Urothelium cell line (cell line): ENCODE data around the gene RAB7A.
"Not testable (repeated sequence)": the region's sequence is repeated elsewhere in the genome, so short reads cannot be mapped to it uniquely, and the experiment has no call there.

Experiments
- DNase-seq: peaks from one replicate; pipeline ENCODE4 v3.0.0; 2011; ENCODE audit warnings: low spot score, mixed read lengths
- FAIRE-seq: peaks from 2 replicates; lab custom pipeline; 2011; peaks lifted over from hg19 to GRCh38; lab: Jason Lieb, UNC

The RAB7A gene

DNA sequence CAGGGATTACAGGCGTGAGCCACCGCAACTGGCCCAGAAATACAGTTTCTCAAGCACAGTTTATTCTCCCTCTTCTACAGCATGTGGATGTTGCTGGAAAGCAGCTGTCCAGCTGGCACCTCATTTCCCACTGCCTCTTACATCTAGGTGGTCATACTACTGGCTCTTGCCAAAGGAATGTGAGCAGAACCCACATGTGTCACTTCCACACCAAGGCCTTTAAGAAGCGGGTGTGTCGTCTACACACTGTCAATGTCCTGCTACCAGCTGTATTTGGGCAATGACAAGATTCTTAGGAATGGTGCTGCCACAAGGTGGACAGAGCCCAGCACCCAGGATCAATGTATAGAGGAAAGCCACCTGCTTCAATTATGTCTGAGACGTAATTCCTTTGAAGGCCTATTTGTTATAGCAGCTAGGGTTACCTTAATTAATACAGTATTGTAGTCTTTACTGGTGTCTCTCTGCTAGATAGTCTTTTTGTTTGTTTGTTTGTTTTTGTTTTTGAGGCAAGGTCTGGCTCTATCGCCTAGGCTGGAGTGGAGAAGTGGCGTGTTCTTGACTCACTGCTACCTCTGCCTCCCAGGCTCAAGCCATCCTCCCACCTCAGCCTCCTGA lies 15.1 kb upstream of the RAB7A start:
- DNase-seq = no peak
- no peak for FAIRE-seq

DNA sequence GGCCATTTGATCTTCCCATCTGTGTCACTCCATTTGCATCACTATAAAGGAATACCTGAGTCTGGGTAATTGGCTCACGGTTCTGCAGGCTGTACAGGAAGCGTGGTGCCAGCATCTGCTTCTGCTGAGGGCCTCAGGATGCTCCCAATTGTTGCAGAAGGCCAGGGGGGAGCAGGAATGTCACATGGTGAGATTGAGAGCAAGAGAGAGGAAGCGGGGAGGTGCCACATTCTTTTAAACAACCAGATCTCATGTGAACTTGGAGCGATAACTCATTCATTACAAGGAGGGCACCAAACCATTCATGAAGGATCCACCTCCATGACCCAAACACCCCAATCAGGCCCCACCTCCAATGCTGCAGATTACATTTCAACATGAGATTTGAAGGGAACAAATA lies 13.1 kb upstream of the RAB7A start:
- no peak for DNase-seq
- no peak for FAIRE-seq

DNA sequence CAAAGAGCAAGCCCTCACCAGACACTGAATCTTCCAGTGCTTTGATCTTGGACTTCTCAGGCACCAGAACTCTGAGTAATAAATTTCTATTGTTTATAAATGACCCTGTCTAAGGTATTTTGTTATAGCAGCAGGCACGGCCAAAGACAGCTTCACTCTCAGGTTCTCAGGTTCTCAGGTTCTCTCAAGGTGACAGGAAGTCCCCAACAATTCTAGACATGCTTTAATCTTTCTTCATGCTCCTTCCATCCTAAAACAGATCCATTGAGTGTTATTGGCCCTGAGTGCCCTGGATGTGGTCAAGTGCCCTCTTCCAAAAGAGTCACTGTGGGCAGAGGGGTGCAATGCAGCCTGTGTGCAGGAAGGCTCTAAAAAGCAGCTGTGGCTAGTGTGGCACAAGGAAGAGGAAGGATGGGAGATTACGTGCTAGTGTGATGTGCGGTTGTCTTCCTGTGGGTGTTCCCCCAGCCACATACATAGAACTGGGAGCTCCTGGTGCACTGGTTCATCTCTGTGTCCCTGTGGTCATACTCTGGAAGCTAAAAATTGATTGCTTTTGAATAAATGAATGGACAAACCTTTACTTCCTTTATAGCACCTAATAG lies 11.0 kb upstream of the RAB7A start:
- FAIRE-seq = no peak
- no peak for DNase-seq

DNA sequence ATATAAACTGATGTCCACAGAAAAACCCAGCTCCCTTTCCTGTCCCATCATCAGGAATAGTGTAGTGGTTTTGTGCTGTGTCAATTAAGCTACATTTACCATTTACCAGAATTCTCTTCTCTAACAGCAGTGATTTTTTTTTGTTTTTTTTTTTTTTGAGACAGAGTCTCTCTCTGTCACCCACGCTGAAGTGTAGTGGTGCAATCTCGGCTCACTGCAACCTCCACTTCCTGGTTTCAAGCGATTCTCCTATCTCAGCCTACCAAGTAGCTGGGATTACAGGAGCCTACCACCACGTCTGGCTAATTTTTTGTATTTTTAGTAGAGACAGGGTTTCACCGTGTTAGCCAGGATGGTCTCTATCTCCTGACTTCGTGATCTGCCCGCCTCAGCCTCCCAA lies 7.1 kb upstream of the RAB7A start:
- not testable (repeated sequence) for DNase-seq, FAIRE-seq

DNA sequence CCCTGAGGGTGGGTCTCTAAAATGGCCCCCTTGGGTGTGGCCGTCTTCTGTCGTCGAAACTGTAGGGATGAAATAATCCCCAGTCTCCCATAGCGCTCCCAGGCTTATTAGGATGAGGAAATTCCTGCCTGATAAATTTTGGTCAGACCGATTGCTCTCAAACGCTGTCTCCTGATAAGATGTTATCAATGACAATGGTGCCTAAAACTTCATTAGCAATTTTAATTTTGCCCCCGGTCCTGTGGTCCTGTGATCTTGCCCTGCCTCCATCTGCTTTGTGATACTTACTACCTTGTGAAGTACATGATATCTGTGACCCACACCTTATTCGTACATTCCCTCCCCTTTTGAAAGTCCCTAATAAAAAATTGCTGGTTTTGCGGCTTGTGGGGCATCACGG lies 5.1 kb upstream of the RAB7A start:
- DNase-seq = no peak
- FAIRE-seq = no peak

DNA sequence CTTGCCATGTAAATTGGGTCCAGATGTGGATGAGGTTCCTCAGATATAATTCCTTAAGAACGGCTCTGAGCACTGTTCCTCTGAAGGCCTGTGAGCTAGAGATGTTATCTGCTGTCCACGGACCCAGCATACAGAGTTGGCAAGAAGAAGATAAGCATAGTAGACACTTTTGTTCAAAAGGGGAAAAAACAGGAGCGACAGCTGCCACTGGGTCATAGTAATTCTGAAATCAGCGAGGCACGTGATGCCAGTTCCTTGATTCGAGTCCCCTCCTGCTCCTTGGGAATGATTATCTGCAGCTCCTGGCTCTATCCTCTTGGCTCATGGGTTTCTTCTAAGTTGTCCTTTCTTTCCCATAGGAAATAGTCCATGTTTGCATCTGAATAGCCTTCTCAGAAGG lies 2.5 kb upstream of the RAB7A start:
- no peak for FAIRE-seq
- DNase-seq = no peak

DNA sequence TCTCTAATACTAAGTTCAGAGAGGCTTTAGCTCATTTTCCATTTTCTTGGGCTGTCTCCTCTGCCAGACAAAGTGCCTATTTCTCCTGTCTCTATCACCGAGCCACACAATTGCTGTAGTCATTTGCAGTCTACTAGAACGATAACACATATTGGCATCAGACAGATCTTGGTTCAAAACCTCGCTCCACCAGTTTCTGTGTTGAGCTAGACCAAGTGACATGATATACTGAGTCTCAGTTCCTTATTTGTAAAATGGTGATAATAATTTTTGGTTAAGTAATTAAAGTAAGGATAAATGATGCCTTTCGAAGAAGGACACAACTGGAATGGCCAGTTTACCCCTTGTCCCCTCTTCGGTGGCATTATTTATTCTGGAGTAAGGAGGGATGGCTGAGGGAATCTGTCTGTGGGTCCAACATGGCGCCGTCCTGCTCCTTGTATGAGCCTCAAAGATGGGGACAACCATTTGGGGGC lies 398 bp upstream of the RAB7A start:
- FAIRE-seq = peak; percentile 85
- no peak for DNase-seq

DNA sequence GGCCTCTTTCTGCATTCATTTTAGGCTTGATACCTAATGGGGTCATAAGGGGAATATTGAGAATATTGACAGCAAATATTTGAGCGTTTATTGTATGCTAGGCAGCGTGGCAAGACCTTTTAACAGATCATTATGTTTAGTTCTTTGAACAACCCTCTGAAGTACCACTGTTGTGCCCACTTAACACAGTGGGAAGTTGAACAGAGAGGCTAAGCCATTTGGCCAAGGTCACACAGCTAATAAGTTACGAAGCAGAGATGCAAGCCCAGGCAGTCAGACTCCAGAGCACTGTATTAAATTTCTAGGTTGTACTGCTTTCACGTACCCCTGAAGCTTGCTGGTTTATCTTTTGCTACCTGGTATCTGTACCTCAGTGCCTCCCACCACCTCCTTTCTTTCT lies 1.1 kb downstream of the RAB7A start:
- FAIRE-seq = no peak
- no peak for DNase-seq

DNA sequence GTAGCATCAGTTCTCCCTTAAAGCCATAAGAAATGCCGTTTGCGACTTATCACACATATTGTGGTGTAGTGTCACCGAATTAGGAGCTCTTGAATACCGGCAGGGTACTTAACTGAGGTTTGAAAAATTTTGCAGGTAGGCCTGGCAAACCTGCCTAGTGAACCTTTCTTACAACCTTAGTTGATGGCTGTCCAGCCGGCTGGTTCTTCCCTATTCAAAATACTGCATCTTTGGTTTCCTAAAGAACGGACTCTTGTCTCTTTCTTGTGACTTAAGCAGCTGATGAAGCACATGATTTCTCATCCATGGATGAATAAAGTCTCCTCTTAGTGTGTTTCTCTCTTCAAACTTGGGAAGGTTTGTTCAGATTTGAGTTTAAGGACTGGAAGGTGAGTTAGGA lies 1.5 kb downstream of the RAB7A start:
- FAIRE-seq = no peak
- DNase-seq = no peak

DNA sequence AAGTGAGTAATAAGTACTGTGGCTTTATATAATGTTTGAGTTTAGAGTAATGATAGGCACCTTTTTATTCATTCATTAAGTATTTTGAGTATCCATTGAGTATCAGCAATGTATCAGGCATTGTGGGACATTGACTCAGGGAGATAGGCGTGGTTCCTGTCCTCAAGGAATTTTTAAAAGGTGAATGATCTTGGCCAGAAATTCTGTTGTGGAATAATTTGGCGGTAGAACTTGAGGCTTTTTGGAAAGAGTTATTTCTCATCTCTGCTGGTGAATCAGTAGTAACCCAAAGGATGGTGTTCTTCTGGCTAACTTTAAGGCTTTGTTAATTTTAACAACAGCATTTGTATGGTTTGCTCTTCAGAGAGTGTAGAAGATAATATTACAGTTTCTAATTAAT lies 2.0 kb downstream of the RAB7A start:
- FAIRE-seq = no peak
- DNase-seq = no peak

DNA sequence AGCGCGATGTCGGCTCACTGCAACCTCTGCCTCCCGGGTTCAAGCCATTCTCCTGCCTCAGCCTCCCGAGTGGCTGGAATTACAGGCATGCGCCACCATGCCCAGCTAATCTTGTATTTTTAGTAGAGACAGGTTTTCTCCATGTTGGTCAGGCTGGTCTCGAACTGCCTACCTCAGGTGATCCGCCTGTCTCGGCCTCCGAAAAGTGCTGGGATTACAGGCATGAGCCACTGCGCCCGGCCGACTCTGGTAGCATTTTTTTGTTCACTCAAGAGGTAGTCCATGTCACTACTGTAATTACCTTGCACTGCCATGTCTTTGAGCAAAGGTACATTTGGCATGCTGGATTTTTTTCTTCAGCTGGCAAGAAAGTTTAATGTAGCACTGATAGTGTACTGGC lies 2.5 kb downstream of the RAB7A start:
- FAIRE-seq = not testable (repeated sequence)

DNA sequence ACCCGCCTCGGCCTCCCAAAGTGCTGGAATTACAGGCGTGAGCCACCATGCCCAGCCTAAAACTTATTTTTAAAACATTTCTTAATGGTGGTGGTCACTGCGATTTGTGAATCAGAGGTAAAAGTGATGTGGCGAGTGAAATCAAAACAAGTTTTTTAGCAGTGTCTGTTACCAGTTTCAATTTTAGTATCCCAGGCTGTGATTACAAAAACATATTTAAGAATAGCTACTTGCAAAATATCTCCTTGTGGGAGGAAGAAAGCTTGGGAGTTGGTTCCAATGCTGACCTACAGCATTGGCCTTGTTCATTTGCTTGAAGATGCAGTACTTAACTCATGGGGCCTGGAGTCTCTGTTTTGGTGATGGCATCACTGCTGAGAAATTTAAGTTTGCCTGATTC lies 4.5 kb downstream of the RAB7A start:
- no peak for FAIRE-seq
- no peak for DNase-seq

More for the DNA sequence above, 2.5 kb downstream of the RAB7A start:
- DNase-seq = not testable (repeated sequence)

DNA sequence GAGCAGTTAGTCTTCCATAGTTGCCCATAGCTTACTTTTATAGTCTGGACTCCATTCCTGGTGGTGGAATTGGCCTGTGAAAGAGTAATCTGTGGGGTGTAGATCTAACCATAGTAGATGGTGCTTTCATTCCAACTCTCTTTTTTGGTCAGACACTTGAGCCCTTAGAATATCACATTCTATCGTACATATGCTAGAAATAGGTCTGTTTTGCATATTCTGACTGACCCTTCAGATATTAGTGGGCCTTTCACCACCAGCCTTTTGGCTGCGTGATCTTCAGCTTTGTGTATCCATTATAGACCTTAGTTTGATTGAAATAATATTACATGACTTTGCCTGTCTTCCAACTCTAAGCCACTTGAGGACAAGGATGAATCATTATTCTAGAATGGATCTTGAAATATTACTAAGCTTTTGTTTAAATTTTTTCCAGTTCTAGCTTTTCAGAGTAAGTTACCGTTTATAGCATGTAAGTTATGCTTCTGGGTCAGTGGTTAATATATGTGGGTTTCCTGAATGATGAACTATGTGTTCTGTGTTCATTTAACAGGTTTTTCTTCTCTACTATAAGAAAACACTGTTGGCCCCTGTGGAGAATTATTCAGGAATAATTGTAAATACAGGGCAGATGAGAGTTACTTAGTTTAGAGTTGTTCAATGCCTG lies 8.7 kb downstream of the RAB7A start:
- no peak for DNase-seq
- FAIRE-seq = no peak

DNA sequence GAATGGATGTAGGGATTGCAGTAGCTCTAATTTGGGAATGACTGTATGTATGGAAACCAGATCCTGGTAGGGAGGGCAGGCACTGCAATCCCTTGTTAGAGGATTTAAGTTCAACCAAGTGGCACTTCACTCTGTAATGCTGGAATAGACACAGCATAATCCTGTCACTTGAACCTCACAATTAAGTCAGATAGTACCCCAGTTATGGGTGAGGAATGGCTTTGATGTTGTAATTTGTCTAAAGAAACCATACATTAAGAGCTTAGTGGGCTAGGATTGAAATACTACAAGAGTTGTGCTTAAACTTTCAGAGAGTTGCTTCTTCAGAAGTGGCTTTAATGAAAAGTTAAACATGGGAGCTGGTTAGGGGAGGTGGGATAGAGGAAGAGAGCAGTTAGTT lies 9.3 kb downstream of the RAB7A start:
- no peak for DNase-seq
- no peak for FAIRE-seq

DNA sequence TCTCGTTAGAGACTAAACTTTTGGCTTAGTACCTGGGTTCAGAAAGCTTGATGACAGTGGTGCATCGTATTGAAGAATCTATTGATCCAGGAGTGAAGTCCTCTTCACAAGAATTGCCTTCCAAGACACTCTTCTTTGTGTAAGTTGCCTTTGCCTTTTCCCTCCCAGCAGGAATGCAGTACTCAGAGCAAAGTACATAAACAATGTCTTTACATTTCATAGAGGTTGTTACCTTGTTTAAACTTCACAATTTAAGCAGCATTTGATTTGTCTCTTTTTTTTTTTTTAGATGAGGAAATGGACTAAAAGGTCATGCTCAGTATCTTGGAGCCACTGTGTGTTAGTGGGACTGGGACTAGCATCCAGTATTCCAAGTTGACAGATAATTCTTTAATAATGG lies 9.9 kb downstream of the RAB7A start:
- FAIRE-seq (no peak), DNase-seq (no peak)

DNA sequence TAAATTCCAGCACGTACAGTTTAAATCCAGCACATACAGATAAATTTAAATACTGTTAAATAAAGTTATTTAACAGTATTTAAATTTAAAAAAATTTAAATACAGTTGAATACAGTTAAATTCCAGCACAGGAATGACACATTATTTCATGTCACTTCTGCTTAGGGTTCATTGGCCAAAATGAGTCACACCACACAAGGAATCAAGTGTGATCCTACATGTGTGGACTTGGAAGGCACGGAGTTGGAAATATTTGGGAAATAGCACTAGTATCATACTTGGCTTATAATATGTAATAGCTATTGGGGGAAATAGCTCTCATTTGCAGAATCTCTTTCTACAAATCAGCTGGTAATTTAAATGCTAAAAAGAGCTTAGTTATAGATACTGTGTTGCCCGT lies 10.6 kb downstream of the RAB7A start:
- DNase-seq (no peak), FAIRE-seq (no peak)

DNA sequence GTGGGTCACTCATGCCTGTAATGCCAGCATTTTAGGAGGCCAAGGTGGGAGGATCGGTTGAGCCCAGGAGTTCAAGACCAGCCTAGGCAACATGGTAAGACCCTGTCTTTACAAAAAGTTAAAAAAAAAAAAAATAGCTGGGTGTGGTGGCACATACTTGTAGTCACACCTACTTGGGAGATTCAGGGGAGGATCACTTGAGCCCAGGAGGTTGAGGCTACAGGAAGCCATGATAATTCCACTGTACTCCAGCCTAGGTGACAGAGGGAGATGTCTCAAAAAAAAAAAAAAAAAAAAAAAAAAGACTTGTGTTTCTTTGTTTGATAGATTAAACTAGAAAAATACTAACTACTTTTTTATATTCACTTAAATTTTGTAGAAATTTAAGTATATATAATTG lies 14.6 kb downstream of the RAB7A start:
- FAIRE-seq (no peak), DNase-seq (no peak)

DNA sequence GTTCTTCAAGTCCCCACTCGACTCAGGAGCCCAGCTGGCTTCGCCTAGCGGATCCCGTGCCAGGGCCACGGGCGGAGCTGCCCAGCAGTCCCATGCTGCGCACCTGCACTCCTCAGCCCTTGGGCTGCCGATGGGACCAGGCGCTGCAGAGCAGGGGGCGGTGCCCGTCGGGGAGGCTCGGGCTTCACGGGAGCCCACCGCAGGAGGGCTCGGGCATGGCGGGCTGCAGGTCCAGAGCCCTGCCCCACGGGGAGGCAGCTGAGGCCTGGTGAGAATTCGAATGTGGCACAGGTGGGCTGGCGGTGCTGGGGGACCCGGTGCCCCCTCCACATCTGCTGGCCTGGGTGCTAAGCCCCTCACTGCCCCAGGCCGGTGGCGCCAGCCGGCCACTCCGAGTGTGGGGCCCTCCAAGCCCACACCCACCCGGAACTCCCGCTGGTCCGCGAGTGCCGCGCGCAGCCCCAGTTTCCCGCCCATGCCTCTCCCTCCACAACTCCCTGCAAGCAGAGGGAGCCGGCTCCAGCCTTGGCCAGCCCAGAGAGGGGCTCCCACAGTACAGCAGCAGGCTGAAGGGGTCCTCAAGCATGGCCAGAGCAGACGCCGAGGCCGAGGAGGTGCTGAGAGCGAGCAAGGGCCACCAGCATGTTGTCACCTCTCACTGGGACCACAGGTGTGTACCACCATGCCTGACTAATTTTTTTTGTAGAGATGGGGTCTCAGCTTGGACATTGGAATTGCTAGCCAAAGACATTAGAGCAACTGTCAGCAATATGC lies 17.0 kb downstream of the RAB7A start:
- FAIRE-seq (no peak), DNase-seq (no peak)

DNA sequence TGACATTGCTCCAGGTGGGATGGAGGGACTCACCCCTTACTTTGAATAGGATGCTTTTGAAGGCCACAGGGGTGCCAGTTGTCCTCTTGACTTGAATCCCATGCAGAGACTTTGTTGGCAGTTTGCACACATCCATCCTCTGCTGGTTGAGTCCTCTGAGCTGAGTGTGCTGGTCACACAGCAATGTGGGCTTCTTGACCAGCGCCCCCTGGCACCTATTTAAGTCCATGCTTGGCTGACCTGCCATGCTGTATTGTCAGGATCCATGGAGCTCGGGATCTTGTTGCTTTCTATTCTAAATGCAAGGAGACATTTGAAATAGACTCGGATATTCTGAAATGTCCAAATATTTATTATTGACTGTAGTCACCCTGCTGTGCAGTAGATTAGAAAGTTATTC lies 19.8 kb downstream of the RAB7A start:
- DNase-seq (no peak), FAIRE-seq (no peak)

DNA sequence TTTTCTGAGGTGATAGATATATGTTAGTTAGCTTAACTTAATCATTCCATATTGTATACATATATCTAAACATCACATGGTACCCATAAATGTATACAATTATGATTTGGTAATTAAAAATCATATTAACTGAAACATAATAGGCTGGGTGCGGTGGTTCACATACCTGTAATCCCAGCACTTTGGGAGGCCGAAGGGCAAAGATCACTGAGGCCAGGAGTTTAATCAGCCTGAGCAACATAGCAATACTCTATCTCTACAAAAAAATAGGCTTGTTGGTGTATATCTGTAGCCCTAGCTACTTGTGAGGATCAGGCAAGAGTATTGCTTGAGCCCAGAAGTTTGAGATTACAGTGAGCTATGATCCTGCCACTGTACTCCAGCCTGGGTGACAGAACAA lies 20.9 kb downstream of the RAB7A start:
- FAIRE-seq (no peak), DNase-seq (no peak)

DNA sequence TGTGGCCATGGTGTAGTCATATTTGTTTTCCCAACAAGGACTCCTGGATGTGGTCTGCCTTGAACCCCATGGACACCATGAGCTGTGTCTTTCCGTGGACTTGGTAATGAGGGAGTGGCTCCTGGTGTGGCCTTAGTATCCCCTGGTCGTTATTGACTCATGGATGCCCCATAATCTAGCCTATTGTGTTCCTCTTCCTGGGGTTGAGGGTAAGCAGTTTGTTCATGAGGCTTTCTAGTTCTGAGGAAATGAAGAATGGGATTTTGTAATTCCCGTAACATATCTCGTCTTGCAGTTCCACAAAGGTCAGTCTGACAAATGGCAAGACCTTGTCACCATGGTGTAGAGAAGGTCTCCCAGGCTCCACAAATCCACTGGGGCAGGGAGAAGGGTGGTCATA lies 22.6 kb downstream of the RAB7A start:
- FAIRE-seq (no peak), DNase-seq (no peak)

DNA sequence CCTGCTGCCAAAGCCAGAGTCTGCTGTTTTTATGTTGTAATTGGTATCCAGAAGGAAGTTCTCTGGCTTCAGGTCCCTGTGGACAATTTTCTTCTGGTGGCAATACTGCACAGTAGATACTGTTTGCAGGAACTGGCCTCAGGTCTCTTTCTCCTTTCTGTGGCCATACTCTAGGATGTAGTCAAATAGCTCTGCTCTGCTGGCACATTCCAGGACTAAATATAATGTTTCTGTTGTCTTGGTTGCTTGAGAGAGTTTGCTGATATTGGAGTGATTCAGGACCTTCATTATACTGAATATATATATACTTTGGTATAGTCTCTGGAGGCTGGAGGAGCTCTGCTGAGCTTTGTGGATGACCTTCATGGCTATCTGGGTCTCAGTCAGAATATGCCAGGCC lies 23.1 kb downstream of the RAB7A start:
- FAIRE-seq = no peak
- no peak for DNase-seq
